CD14-positive monocyte (primary cell): ENCODE results near the gene LRSAM1. TPM values are rescaled to one million over a fixed set of nuclear protein-coding genes. Genes with fewer than 3 reads are reported as not detected.
A peak's percentile ranks its signal among the peaks of the same experiment; 100 is the strongest.
"Not testable (repeated sequence)": the region's sequence is repeated elsewhere in the genome, so short reads cannot be mapped to it uniquely, and the experiment has no call there.

Source experiments
- DNase-seq, 3 donors: peaks; one replicate each; pipeline ENCODE4 v3.0.0-alpha.2; 2011 to 2022
- H2AFZ ChIP-seq: 2 replicates; pipeline ENCODE4 v1.6.0; 2012; ENCODE audit warnings: mild to moderate bottlenecking, low read depth, low read length, inconsistent platforms; ENCODE audit not compliant: insufficient read depth, poor library complexity, severe bottlenecking
- H3K27ac ChIP-seq, 2 donors: 1 replicate in 1 of 2; 2 replicates in 1 of 2; pipeline ENCODE4 v1.5.1; 2012 to 2013; ENCODE audit warnings: low read length in 2 of 2, control low read depth in 1 of 2, inconsistent platforms in 1 of 2, low read depth in 1 of 2, mild to moderate bottlenecking in 1 of 2
- H3K27me3 ChIP-seq, 2 donors: one replicate each; pipeline versions ENCODE4 v1.6.0 to v1.6.1; 2011 to 2013; ENCODE audit warnings: low read length in 2 of 2; ENCODE audit not compliant: control insufficient read depth in 2 of 2, insufficient read depth in 2 of 2
- H3K36me3 ChIP-seq, 2 donors: replicated peaks in 1 of 2; 1 replicate in 1 of 2; 2 replicates in 1 of 2; pipeline versions ENCODE4 v1.5.1 to v1.6.1; 2012 to 2013; ENCODE audit warnings: low read length in 2 of 2, control low read depth in 1 of 2, inconsistent platforms in 1 of 2, mild to moderate bottlenecking in 1 of 2; ENCODE audit not compliant: insufficient read depth in 2 of 2, control insufficient read depth in 1 of 2
- H3K4me1 ChIP-seq, 2 donors: 1 replicate in 1 of 2; 2 replicates in 1 of 2; pipeline versions ENCODE4 v1.5.1 to v1.6.1; 2012 to 2013; ENCODE audit warnings: low read length in 2 of 2, control low read depth in 1 of 2, inconsistent platforms in 1 of 2, mild to moderate bottlenecking in 1 of 2, moderate library complexity in 1 of 2; ENCODE audit not compliant: insufficient read depth in 2 of 2, control insufficient read depth in 1 of 2
- H3K4me2 ChIP-seq: replicated peaks from 2 replicates; pipeline ENCODE3; 2012; ENCODE audit warnings: low read length, moderate library complexity, mild to moderate bottlenecking; ENCODE audit not compliant: poor library complexity, severe bottlenecking; ENCODE audit errors: extremely low read depth
- H3K4me3 ChIP-seq, 3 experiments: fragments of 200-600 bp in 1 of 3; sonication (generic) in 1 of 3; replicated peaks in 1 of 3; 1 replicate in 2 of 3; 2 replicates in 1 of 3; pipeline ENCODE4 v1.5.1; 2011 to 2013; ENCODE audit warnings: low read length in 3 of 3, mild to moderate bottlenecking in 3 of 3, control low read depth in 2 of 3, low read depth in 2 of 3, inconsistent platforms in 1 of 3, moderate library complexity in 1 of 3
- H3K79me2 ChIP-seq: 2 replicates; pipeline ENCODE4 v1.6.0; 2012; ENCODE audit warnings: mild to moderate bottlenecking, control low read depth, inconsistent platforms, low read length, moderate library complexity; ENCODE audit not compliant: insufficient read depth
- H3K9ac ChIP-seq: 2 replicates; pipeline ENCODE4 v1.6.0; 2017; ENCODE audit warnings: low read length, mild to moderate bottlenecking; ENCODE audit not compliant: insufficient read depth, poor library complexity, severe bottlenecking
- H3K9me3 ChIP-seq, 2 donors: replicated peaks in 1 of 2; 1 replicate in 1 of 2; 2 replicates in 1 of 2; pipeline versions ENCODE4 v1.5.1 to v1.6.1; 2012 to 2013; ENCODE audit warnings: low read length in 2 of 2, control low read depth in 1 of 2; ENCODE audit not compliant: control insufficient read depth in 1 of 2, insufficient read depth in 1 of 2
- H4K20me1 ChIP-seq: 2 replicates; pipeline ENCODE4 v1.6.0; 2012; ENCODE audit warnings: mild to moderate bottlenecking, low read length, control low read depth, moderate library complexity; ENCODE audit not compliant: insufficient read depth
- H3K27ac Mint-ChIP-seq, 7 donors: one replicate each; pipeline ENCODE4 v1.8.0; 2020; ENCODE audit warnings: mild to moderate bottlenecking in 7 of 7, mixed read lengths in 7 of 7, moderate library complexity in 6 of 7, inconsistent platforms in 2 of 7
- H3K27me3 Mint-ChIP-seq, 3 donors: one replicate each; pipeline ENCODE4 v1.8.0; 2021 to 2022; ENCODE audit warnings: low read depth in 3 of 3, mild to moderate bottlenecking in 3 of 3, mixed read lengths in 3 of 3, moderate library complexity in 3 of 3, inconsistent platforms in 1 of 3
- H3K36me3 Mint-ChIP-seq, 2 donors: one replicate each; pipeline ENCODE4 v1.8.0; 2020; ENCODE audit warnings: mixed read lengths in 2 of 2, inconsistent platforms in 1 of 2, mild to moderate bottlenecking in 1 of 2
- H3K4me1 Mint-ChIP-seq: one replicate; pipeline ENCODE4 v1.8.0; 2020; ENCODE audit warnings: mild to moderate bottlenecking, mixed read lengths
- H3K4me3 Mint-ChIP-seq, 2 donors: one replicate each; pipeline ENCODE4 v1.8.0; 2020; ENCODE audit warnings: mild to moderate bottlenecking in 2 of 2, mixed read lengths in 2 of 2, moderate library complexity in 1 of 2
- H3K9me3 Mint-ChIP-seq, 7 donors: one replicate each; pipeline ENCODE4 v1.8.0; 2020 to 2022; ENCODE audit warnings: mixed read lengths in 7 of 7, mild to moderate bottlenecking in 6 of 7, moderate library complexity in 6 of 7, inconsistent platforms in 2 of 7
- whole genome bisulfite sequencing: methylation state at CpG from one replicate; pipeline ENCODE4 v1.1.5; 2013; ENCODE audit warnings: missing lambda C conversion rate; ENCODE audit not compliant: insufficient coverage; 5-methylcytosine and 5-hydroxymethylcytosine counted together
- intact Hi-C, 2 donors: fragments of 100-400 bp; cut with micrococcal nuclease; formaldehyde crosslinking; loops; one replicate each; pipeline versions ENCODE4 v1.15.0 to v1.15.1; 2023
- polyA plus RNA-seq, 3 donors: library from polyadenylated mRNA; depleted of rRNA in 1 of 3; unstranded in 2 of 3; stranded (reverse) in 1 of 3; fragments of 300-500 nt in 2 of 3; fragments of >200 nt in 1 of 3; fragmentation: Illumina TruSeq in 2 of 3; gene quantifications; 1 replicate in 2 of 3; 2 replicates in 1 of 3; pipeline ENCODE4 v1.2.3, GENCODE V29; 2012 to 2021
- TF ChIP-seq, protein P1 (sequence below): fragments of 200-600 bp; IDR thresholded peaks from one replicate; pipeline ENCODE4 v1.8.0; 2022; ENCODE audit warnings: antibody characterized with exemption, mild to moderate bottlenecking

The LRSAM1 gene
- polyA plus RNA-seq, 3 donors = 6.0 to 19.8 (median 8.2) TPM

GRCh38 chr9:127463382-127463781 lies 12.1 kb downstream of the LRSAM1 start:
- Mint-ChIP-seq H3K27ac (no peak overlapping the region), H3K4me3 (no peak overlapping the region), H3K4me1 (no peaks in the 10 kb centered on the region), H3K36me3 (peaks cover 71 to 90% of the 10 kb centered on the region in 2 donors), H3K27me3 (no peaks in the 10 kb centered on the region), H3K9me3 (peaks cover 0 to 1% (median 0%) of the 10 kb centered on the region in 7 donors)
- Histone ChIP-seq H3K4me3 (no peak overlapping the region), H3K27me3 (no peaks in the 10 kb centered on the region), H3K27ac (no peak overlapping the region), H3K9ac (no peak overlapping the region), H3K9me3 (no peaks in the 10 kb centered on the region), H4K20me1 (no peaks in the 10 kb centered on the region), H2AFZ (no peak overlapping the region), H3K36me3 (peaks cover 71 to 91% of the 10 kb centered on the region in 2 donors), H3K4me1 (no peaks in the 10 kb centered on the region), H3K79me2 (no peaks in the 10 kb centered on the region), H3K4me2 (no peak overlapping the region)
- WGBS = 100% methylated on average over 1 of the region's 3 CpGs
- no peak for DNase-seq
- intact Hi-C loops = no loop called here
- TF ChIP-seq, protein P1, sequence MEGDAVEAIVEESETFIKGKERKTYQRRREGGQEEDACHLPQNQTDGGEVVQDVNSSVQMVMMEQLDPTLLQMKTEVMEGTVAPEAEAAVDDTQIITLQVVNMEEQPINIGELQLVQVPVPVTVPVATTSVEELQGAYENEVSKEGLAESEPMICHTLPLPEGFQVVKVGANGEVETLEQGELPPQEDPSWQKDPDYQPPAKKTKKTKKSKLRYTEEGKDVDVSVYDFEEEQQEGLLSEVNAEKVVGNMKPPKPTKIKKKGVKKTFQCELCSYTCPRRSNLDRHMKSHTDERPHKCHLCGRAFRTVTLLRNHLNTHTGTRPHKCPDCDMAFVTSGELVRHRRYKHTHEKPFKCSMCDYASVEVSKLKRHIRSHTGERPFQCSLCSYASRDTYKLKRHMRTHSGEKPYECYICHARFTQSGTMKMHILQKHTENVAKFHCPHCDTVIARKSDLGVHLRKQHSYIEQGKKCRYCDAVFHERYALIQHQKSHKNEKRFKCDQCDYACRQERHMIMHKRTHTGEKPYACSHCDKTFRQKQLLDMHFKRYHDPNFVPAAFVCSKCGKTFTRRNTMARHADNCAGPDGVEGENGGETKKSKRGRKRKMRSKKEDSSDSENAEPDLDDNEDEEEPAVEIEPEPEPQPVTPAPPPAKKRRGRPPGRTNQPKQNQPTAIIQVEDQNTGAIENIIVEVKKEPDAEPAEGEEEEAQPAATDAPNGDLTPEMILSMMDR = no peak

DNA sequence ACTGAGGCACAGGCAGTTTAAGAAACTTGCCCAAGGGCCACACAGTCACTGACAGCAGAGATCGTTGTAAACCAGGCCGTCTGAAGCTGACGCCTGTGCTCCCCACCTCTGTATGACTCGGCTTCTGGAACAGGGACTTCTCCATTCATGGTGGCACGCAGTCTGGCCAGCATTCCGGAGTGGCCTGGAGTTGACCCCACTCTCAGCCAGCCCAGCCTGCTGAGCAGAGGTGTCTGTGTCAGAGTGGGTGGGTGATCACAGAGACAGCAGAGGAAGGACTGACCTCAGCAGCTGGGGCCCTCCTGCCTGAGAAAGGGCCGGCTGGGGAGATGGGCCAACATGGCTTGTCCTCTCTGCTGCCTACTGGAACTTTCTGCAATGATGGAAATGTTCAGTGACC lies 12.6 kb downstream of the LRSAM1 start:
- Mint-ChIP-seq H3K4me1 (no peaks in the 10 kb centered on the region), H3K36me3 (peaks cover 71 to 91% of the 10 kb centered on the region in 2 donors), H3K9me3 (peaks cover 0 to 1% (median 0%) of the 10 kb centered on the region in 7 donors), H3K27ac (no peak overlapping the region), H3K27me3 (no peaks in the 10 kb centered on the region), H3K4me3 (no peak overlapping the region)
- H2AFZ ChIP-seq = no peak overlapping the region
- intact Hi-C loops = no loop called here
- peaks cover 70 to 92% of the 10 kb centered on the region in 2 donors for H3K36me3 ChIP-seq
- no peak for DNase-seq
- H3K27ac ChIP-seq = no peak overlapping the region
- no peaks in the 10 kb centered on the region for H3K4me1 ChIP-seq
- no peaks in the 10 kb centered on the region for H3K79me2 ChIP-seq
- no peaks in the 10 kb centered on the region for H4K20me1 ChIP-seq
- H3K4me2 ChIP-seq = no peak overlapping the region
- H3K9ac ChIP-seq = no peak overlapping the region
- no peak overlapping the region for H3K4me3 ChIP-seq
- H3K27me3 ChIP-seq = no peaks in the 10 kb centered on the region
- TF ChIP-seq, protein P1 = no peak
- H3K9me3 ChIP-seq = no peaks in the 10 kb centered on the region
- 98% methylated on average over 7 of the region's 7 CpGs for WGBS

DNA sequence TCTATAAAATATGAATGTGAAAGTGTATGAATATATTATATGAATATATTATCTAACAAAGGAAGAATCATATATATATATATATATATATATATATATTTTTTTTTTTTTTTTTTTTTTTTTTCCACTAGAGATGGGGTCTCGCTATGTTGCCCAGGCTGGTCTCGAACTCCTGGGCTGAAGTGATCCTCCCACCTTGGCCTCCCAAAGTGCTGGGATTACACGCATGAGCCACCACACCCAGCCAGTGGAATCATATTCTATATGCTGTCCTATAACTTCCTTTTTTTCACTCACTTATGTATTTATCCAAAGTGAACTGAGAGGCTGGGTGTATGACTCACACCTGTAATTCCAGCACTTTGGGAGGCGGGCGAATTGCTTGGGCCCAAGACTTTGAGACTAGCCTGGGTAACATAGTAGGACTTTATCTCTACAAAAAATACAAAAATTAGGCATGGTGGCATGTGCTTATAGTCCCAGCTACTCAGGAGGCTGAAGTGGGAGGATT lies 15.2 kb downstream of the LRSAM1 start:
- H3K36me3 ChIP-seq = peaks cover 52 to 79% of the 10 kb centered on the region in 2 donors
- H3K4me3 Mint-ChIP-seq, intact Hi-C loops, H3K9ac ChIP-seq, H3K4me3 ChIP-seq, H4K20me1 ChIP-seq, H3K27me3 ChIP-seq, H3K4me1 ChIP-seq, H3K4me2 ChIP-seq, H3K79me2 ChIP-seq, H3K9me3 ChIP-seq, H3K27ac ChIP-seq, H3K4me1 Mint-ChIP-seq, H3K27me3 Mint-ChIP-seq, H2AFZ ChIP-seq, H3K9me3 Mint-ChIP-seq: not testable (repeated sequence)
- Mint-ChIP-seq H3K36me3 (peaks cover 67 to 78% of the 10 kb centered on the region in 2 donors), H3K27ac (peak overlapping the region in 2 of 7 donors; percentile 43 to 45)
- WGBS = no CpG with 5 or more reads among the region's 5 CpGs
- DNase-seq = peak in 1 of 3 donors; percentile 5
